Measurements from ENCODE around the gene SHCBP1. TPM values are rescaled to one million over a fixed set of nuclear protein-coding genes. Genes with fewer than 3 reads are reported as not detected.

SHCBP1 gene
- total and polyA plus RNA-seq, 10 of the 15 experiments (the other 5 are each of a cell fraction or from before 2014, with no cell fraction given) = 9.5 to 73.3 (median 30.2) TPM

DNA sequence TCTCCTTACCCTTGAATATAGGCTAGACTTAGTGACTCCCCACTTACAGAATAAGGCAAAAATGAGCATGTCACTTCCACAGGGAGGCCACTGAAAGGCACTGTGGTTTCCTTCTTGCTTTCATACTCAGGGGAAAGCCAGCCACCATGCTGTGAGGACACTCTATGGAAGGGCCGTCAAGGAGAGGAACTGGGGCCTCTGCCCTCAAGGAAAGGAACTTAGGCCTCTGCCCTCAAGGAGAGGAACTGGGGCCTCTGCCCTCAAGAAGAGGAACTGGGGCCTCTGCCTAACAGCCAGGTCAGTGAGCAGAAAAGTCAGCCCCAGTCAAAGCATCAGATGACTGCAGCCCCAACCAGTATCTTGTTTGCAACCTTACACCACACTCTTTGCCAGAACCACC lies 37.7 kb upstream of the SHCBP1 start (continued):
- TF ChIP-seq, protein P1, sequence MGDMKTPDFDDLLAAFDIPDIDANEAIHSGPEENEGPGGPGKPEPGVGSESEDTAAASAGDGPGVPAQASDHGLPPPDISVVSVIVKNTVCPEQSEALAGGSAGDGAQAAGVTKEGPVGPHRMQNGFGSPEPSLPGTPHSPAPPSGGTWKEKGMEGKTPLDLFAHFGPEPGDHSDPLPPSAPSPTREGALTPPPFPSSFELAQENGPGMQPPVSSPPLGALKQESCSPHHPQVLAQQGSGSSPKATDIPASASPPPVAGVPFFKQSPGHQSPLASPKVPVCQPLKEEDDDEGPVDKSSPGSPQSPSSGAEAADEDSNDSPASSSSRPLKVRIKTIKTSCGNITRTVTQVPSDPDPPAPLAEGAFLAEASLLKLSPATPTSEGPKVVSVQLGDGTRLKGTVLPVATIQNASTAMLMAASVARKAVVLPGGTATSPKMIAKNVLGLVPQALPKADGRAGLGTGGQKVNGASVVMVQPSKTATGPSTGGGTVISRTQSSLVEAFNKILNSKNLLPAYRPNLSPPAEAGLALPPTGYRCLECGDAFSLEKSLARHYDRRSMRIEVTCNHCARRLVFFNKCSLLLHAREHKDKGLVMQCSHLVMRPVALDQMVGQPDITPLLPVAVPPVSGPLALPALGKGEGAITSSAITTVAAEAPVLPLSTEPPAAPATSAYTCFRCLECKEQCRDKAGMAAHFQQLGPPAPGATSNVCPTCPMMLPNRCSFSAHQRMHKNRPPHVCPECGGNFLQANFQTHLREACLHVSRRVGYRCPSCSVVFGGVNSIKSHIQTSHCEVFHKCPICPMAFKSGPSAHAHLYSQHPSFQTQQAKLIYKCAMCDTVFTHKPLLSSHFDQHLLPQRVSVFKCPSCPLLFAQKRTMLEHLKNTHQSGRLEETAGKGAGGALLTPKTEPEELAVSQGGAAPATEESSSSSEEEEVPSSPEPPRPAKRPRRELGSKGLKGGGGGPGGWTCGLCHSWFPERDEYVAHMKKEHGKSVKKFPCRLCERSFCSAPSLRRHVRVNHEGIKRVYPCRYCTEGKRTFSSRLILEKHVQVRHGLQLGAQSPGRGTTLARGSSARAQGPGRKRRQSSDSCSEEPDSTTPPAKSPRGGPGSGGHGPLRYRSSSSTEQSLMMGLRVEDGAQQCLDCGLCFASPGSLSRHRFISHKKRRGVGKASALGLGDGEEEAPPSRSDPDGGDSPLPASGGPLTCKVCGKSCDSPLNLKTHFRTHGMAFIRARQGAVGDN (IDR thresholded peaks at IDR 0.05) = 0 out of 2 replicates have a peak, but pooled peaks have one; percentile 14
- TF ChIP-seq MTA3 (IDR thresholded peaks at IDR 0.05; ENCODE audit: borderline replicate concordance, low read length) = no peak

DNA sequence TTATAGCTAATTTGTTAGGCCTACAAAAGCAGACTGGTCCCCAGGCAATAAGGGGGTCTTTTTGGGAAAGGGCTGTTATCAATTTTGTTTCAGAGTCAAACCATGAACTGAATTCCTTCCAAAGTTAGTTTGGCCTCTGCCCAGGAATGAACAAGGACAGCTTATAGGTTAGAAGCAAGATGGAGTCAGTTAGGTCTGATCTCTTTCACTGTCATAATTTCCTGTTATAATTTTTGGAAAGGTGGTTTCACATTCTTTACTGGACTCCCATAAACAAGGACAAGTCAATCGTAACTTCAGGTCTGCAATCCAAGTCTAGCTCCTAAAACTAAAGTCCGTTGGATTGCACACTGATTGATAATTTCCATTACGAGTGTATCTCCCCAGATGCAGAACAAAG lies 30.1 kb upstream of the SHCBP1 start:
- FAIRE-seq = no peak
- H3K9me3 ChIP-seq (replicated peaks; ENCODE audit: control insufficient read depth, insufficient read depth, low read length) = no peaks in the 10 kb centered on the region
- SMC1A ChIA-PET (ENCODE audit: uncharacterized antibody, unreplicated experiment) = interaction anchor here (0.6 to 1.5 kb wide), 3 partner anchors 9 to 282 kb away, joined by 3 read pairs; no protein-coding TSS in a partner anchor
- no peak overlapping the region for H3K4me3 ChIP-seq
- H3K4me2 ChIP-seq (ENCODE audit: control insufficient read depth, insufficient read depth) = no peak overlapping the region
- no peaks in the 10 kb centered on the region for H3K27me3 ChIP-seq (replicated peaks in 1 of 2; ENCODE audit: control insufficient read depth in 2 of 2, insufficient read depth in 2 of 2, low read length in 1 of 2)
- H3K4me1 ChIP-seq (ENCODE audit: control insufficient read depth, insufficient read depth, low read length) = no peaks in the 10 kb centered on the region
- RAD21 ChIA-PET (ENCODE audit: unreplicated experiment) = no interaction called here
- no TSS peak for BruUV-seq (replicated peaks)
- 95% methylated on average over 3 of the region's 3 CpGs for WGBS (ENCODE audit: insufficient coverage, insufficient replicate concordance, low lambda C conversion rate, missing lambda C conversion rate)
- POLR2A ChIA-PET = interaction anchor here (1.4 kb wide), 1 partner anchor 8 kb away, joined by 3 read pairs; no protein-coding TSS in a partner anchor
- CTCF ChIA-PET = no interaction called here
- no peaks in the 10 kb centered on the region for H3K79me2 ChIP-seq (ENCODE audit: control insufficient read depth, insufficient read depth, low read length)
- in situ Hi-C loops (cut with MboI) = no loop called here
- intact Hi-C loops (cut with micrococcal nuclease; ENCODE audit: unreplicated experiment) = no loop called here
- no peak for TF ChIP-seq BHLHE40 (IDR thresholded peaks at IDR 0.05; ENCODE audit: borderline replicate concordance in 1 of 2, low read depth in 2 of 2, low read length in 1 of 2)
- TF ChIP-seq, protein P2, sequence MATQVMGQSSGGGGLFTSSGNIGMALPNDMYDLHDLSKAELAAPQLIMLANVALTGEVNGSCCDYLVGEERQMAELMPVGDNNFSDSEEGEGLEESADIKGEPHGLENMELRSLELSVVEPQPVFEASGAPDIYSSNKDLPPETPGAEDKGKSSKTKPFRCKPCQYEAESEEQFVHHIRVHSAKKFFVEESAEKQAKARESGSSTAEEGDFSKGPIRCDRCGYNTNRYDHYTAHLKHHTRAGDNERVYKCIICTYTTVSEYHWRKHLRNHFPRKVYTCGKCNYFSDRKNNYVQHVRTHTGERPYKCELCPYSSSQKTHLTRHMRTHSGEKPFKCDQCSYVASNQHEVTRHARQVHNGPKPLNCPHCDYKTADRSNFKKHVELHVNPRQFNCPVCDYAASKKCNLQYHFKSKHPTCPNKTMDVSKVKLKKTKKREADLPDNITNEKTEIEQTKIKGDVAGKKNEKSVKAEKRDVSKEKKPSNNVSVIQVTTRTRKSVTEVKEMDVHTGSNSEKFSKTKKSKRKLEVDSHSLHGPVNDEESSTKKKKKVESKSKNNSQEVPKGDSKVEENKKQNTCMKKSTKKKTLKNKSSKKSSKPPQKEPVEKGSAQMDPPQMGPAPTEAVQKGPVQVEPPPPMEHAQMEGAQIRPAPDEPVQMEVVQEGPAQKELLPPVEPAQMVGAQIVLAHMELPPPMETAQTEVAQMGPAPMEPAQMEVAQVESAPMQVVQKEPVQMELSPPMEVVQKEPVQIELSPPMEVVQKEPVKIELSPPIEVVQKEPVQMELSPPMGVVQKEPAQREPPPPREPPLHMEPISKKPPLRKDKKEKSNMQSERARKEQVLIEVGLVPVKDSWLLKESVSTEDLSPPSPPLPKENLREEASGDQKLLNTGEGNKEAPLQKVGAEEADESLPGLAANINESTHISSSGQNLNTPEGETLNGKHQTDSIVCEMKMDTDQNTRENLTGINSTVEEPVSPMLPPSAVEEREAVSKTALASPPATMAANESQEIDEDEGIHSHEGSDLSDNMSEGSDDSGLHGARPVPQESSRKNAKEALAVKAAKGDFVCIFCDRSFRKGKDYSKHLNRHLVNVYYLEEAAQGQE (IDR thresholded peaks at IDR 0.05; ENCODE audit: low read depth, low read length) = no peak
- no peak for TF ChIP-seq MTA2 (IDR thresholded peaks at IDR 0.05; ENCODE audit: low read depth)
- TF ChIP-seq YY1 (IDR thresholded peaks at IDR 0.05; ENCODE audit: low read depth, low read length) = no peak
- no peak for TF ChIP-seq CHD1 (IDR thresholded peaks at IDR 0.05; ENCODE audit: low read depth, low read length)
- TF ChIP-seq SUZ12 (IDR thresholded peaks at IDR 0.05; ENCODE audit: unreplicated experiment) = no peak
- no peak for TF ChIP-seq CREM (IDR thresholded peaks at IDR 0.05; ENCODE audit: low read depth)
- TF ChIP-seq STAT3 (IDR thresholded peaks at IDR 0.05; ENCODE audit: low read depth, low read length) = no peak
- TF ChIP-seq JUNB (IDR thresholded peaks at IDR 0.05) = no peak
- no peak for TF ChIP-seq SPI1 (IDR thresholded peaks at IDR 0.05; ENCODE audit: borderline replicate concordance, insufficient read depth, low read depth, low read length)
- TF ChIP-seq NFYA (IDR thresholded peaks at IDR 0.05; ENCODE audit: borderline replicate concordance, low read depth, low read length) = no peak
- no peak for TF ChIP-seq NR2C2 (IDR thresholded peaks at IDR 0.05; ENCODE audit: borderline replicate concordance, control insufficient read depth, insufficient read length, low read depth)
- TF ChIP-seq RUNX3 (IDR thresholded peaks at IDR 0.05; ENCODE audit: low read length) = no peak
- TF ChIP-seq CBFB (IDR thresholded peaks at IDR 0.05; ENCODE audit: low read depth) = no peak
- TF ChIP-seq ZNF274 (IDR thresholded peaks at IDR 0.05; ENCODE audit: insufficient read depth, insufficient read length) = no peak
- no peak overlapping the region for H2AFZ ChIP-seq (ENCODE audit: control insufficient read depth, low read depth, low read length)
- H3K27ac ChIP-seq (ENCODE audit: control insufficient read depth, insufficient read depth) = no peak overlapping the region
- H3K36me3 ChIP-seq (ENCODE audit: control insufficient read depth in 2 of 2, insufficient read depth in 2 of 2, low read length in 1 of 2) = no peaks in the 10 kb centered on the region
- no peak for ATAC-seq
- H4K20me1 ChIP-seq (ENCODE audit: control insufficient read depth, insufficient read depth) = no peaks in the 10 kb centered on the region
- no peak overlapping the region for H3K9ac ChIP-seq (ENCODE audit: control insufficient read depth, insufficient read depth, low read length)
- DNase-seq (ENCODE audit: low read depth, low spot score) = no peak
